K562 (cell line): ENCODE data around the gene ECSIT. TPM values are rescaled to one million over a fixed set of nuclear protein-coding genes. Genes with fewer than 3 reads are reported as not detected.

Experiments
- CBX2 ChIP-seq: fragments of 200-600 bp; sonication (generic); IDR thresholded peaks from one replicate; pipeline ENCODE4 v1.6.1; 2012; ENCODE audit warnings: mild to moderate bottlenecking, low read length, inconsistent platforms; ENCODE audit not compliant: insufficient read depth, poor library complexity, severe bottlenecking
- CBX3 ChIP-seq, 2 experiments: IDR thresholded peaks; 1 replicate in 1 of 2; 2 replicates in 1 of 2; pipeline ENCODE4 v1.6.1; 2012; ENCODE audit warnings: inconsistent platforms in 2 of 2, low read length in 2 of 2, borderline replicate concordance in 1 of 2, control low read depth in 1 of 2
- ETV1 ChIP-seq: fragments of 450-650 bp; conservative IDR thresholded peaks from 2 replicates; pipeline ENCODE4 v1.6.1; 2016; ENCODE audit warnings: missing genetic modification characterization, control low read depth, low read depth, missing compliant biosample characterization
- FUS ChIP-seq: fragments of 200-400 bp; formaldehyde crosslinking; optimal IDR thresholded peaks from 2 replicates; pipeline ENCODE3; 2017; ENCODE audit warnings: low read depth, low read length
- GTF2E2 ChIP-seq: fragments of 200-800 bp; sonication (Bioruptor generic); IDR thresholded peaks from 2 replicates; pipeline ENCODE4 v1.6.1; 2016; ENCODE audit warnings: missing genetic modification characterization, missing compliant biosample characterization
- HNRNPK ChIP-seq: fragments of 200-400 bp; formaldehyde crosslinking; IDR thresholded peaks from one replicate; pipeline ENCODE4 v1.6.1; 2018; ENCODE audit warnings: mild to moderate bottlenecking, low read depth, low read length; ENCODE audit not compliant: poor library complexity, severe bottlenecking
- JUN ChIP-seq, 2 experiments: sonication (generic) in 1 of 2; formaldehyde crosslinking in 1 of 2; IDR thresholded peaks; 2 replicates each; pipeline versions ENCODE4 v1.6.1 to v1.8.0; 2012 to 2022; ENCODE audit warnings: borderline replicate concordance in 2 of 2, mild to moderate bottlenecking in 2 of 2, improper control_type of control experiment in 1 of 2, low read depth in 1 of 2, low read length in 1 of 2, missing genetic modification reagents in 1 of 2
- KDM1A ChIP-seq, 2 experiments: fragments of 450-650 bp; IDR thresholded peaks; 2 replicates each; pipeline ENCODE4 v1.6.1; 2016; ENCODE audit warnings: mild to moderate bottlenecking in 2 of 2
- NCOA1 ChIP-seq: fragments of 450-650 bp; IDR thresholded peaks from 2 replicates; pipeline ENCODE4 v1.6.1; 2016; ENCODE audit warnings: low read depth
- NONO ChIP-seq, 2 experiments: fragments of 200-400 bp in 1 of 2; fragments of 450-650 bp in 1 of 2; formaldehyde crosslinking in 1 of 2; IDR thresholded peaks; 2 replicates each; pipeline ENCODE4 v1.6.1; 2017; ENCODE audit warnings: low read depth in 2 of 2, mild to moderate bottlenecking in 2 of 2, moderate library complexity in 2 of 2, low read length in 1 of 2
- RAD51 ChIP-seq: fragments of 450-650 bp; IDR thresholded peaks from 2 replicates; pipeline ENCODE4 v1.7.1; 2016; ENCODE audit warnings: low read depth, mild to moderate bottlenecking, borderline replicate concordance
- SAP30 ChIP-seq: fragments of 200-600 bp; sonication (generic); IDR thresholded peaks from 2 replicates; pipeline ENCODE4 v1.6.1; 2012; ENCODE audit warnings: borderline replicate concordance, low read depth, mild to moderate bottlenecking, moderate library complexity, low read length, control low read depth, inconsistent platforms; ENCODE audit not compliant: insufficient read depth, poor library complexity, severe bottlenecking
- TOE1 ChIP-seq, 2 experiments: fragments of 450-650 bp in 1 of 2; sonication (generic) in 1 of 2; formaldehyde crosslinking in 1 of 2; IDR thresholded peaks; 2 replicates each; pipeline versions ENCODE4 v1.7.1 to v1.8.0; 2016 to 2022; ENCODE audit warnings: borderline replicate concordance in 2 of 2, mild to moderate bottlenecking in 2 of 2, antibody characterized with exemption in 1 of 2, inconsistent platforms in 1 of 2, low read depth in 1 of 2, missing genetic modification reagents in 1 of 2, moderate library complexity in 1 of 2
- XRCC4 ChIP-seq: IDR thresholded peaks from one replicate; pipeline ENCODE4 v1.6.1; 2011; ENCODE audit not compliant: insufficient read depth, insufficient read length; ENCODE audit errors: extremely low read depth
- ZNF12 ChIP-seq: sonication (generic); formaldehyde crosslinking; IDR thresholded peaks from 2 replicates; pipeline ENCODE4 v1.4.0; 2020; ENCODE audit warnings: mild to moderate bottlenecking, missing genetic modification reagents
- ZNF146 ChIP-seq: IDR thresholded peaks from one replicate; pipeline ENCODE4 v1.6.1; 2018; ENCODE audit warnings: missing compliant biosample characterization; ENCODE audit not compliant: unreplicated experiment
- ZNF282 ChIP-seq: sonication (generic); formaldehyde crosslinking; IDR thresholded peaks from 2 replicates; pipeline ENCODE4 v1.8.1; 2023; ENCODE audit warnings: missing genetic modification reagents
- ZNF561 ChIP-seq: fragments of 450-650 bp; formaldehyde crosslinking; conservative IDR thresholded peaks from 2 replicates; pipeline ENCODE4 v1.4.0; 2020; ENCODE audit warnings: mild to moderate bottlenecking, moderate library complexity
- ZNF583 ChIP-seq: fragments of 250-450 bp; sonication (Bioruptor Pico); IDR thresholded peaks from 2 replicates; pipeline ENCODE4 v1.4.0; 2020
- ZNF830 ChIP-seq: fragments of 250-450 bp; sonication (Bioruptor Pico); IDR thresholded peaks from 2 replicates; pipeline ENCODE4 v1.5.0; 2021; ENCODE audit warnings: mild to moderate bottlenecking
- ZSCAN32 ChIP-seq: fragments of 450-650 bp; formaldehyde crosslinking; IDR thresholded peaks from 2 replicates; pipeline ENCODE4 v1.4.0; 2020; ENCODE audit warnings: mild to moderate bottlenecking, moderate library complexity
- polyA plus RNA-seq, 8 experiments: library from polyadenylated mRNA; depleted of rRNA in 4 of 8; stranded (reverse) in 5 of 8; unstranded in 3 of 8; fragments of >200 nt; fragmentation: Nextera tagmentation in 2 of 8; fragmentation: Illumina TruSeq in 1 of 8; extraction: Ambion mirVana in 2 of 8; extraction: Trizol in 1 of 8; gene quantifications; 2 replicates each; pipeline versions ENCODE4 v1.2.1 to v1.2.3, GENCODE V29; 2011 to 2014; ENCODE audit warnings: inconsistent platforms in 1 of 8, missing spikeins in 1 of 8
- total RNA-seq, 7 experiments: library from RNA; depleted of rRNA in 6 of 7; stranded (reverse); fragments of >200 nt in 6 of 7; fragmentation: Illumina TruSeq in 2 of 7; extraction: Trizol in 2 of 7; gene quantifications; 2 replicates each; pipeline versions ENCODE4 v1.2.1 to v1.2.3, GENCODE V29; 2011 to 2021; ENCODE audit warnings: low replicate concordance in 1 of 7
- TF ChIP-seq, protein P1 (sequence below): fragments of 250-450 bp; sonication (Bioruptor Pico); IDR thresholded peaks from 2 replicates; pipeline ENCODE4 v1.6.1; 2021; ENCODE audit warnings: mild to moderate bottlenecking
- TF ChIP-seq, protein P2 (sequence below): fragments of 200-800 bp; sonication (Bioruptor generic); IDR thresholded peaks from 2 replicates; pipeline ENCODE4 v1.6.1; 2017; ENCODE audit warnings: missing genetic modification characterization, missing compliant biosample characterization

ECSIT gene
- total and polyA plus RNA-seq, 9 of the 15 experiments (the other 6 are each of a cell fraction or from before 2014, with no cell fraction given) = 1.1 to 82.5 (median 43.9) TPM

DNA sequence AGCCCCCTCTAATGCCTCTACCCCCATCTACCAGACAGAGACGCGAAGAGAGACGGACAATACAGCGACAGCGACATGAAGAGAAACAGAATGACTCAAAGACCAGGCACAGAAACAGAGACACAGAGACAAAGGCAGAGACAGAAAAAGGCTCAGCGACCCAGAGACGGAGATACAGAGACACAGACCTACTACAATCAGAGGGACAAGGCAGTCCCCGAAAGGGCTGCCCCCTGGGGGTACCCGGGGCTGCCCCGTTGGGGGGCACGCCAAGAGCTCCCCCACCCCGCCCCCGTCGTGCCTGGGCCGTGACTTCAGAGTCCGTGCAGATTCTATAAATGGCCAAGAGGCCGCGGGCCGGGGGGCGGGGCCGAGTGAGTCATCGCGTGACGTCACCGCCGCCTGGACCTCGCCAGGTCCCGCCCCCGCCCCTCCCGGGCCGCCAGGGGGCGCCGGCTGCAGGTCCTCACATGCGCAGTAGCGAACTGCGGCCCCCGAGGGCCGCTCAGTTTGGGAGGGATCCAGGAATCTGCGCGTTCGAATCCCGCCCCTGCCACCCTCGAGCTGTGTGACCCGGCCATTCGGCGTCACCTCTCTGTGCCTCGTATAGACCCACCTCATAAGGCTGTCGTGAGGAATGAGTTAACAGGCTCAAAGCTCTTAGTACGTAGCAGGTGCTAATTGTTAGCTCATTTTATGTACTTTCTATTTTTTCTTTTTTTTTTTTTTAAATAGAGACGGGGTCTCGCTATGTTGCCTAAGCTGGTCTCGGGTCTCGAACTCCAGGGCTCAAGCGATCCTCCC, 7.1 kb upstream of the ECSIT start (continued):
- TF ChIP-seq CBX3 (IDR thresholded peaks at IDR 0.05; ENCODE audit: borderline replicate concordance in 1 of 2, low read length in 2 of 2) = peak in 1 of 2 experiments; percentile 89; a peak in 1 of 3 replicates
- no peak for TF ChIP-seq SAP30
- peak; percentile 36; the same call in 1 of the 2 replicates for TF ChIP-seq NCOA1
- no peak for TF ChIP-seq HNRNPK
- TF ChIP-seq NONO (IDR thresholded peaks at IDR 0.05; ENCODE audit: low read depth in 2 of 2, low read length in 1 of 2) = peak in 1 of 2 experiments; percentile 82; a peak in 2 of 4 replicates
- TF ChIP-seq ZNF561 (CRISPR knock-in tag) = no peak
- no peak for TF ChIP-seq XRCC4
- TF ChIP-seq ZNF282 (CRISPR knock-in tag) = no peak
- no peak for TF ChIP-seq ZSCAN32 (CRISPR knock-in tag)
- no peak for TF ChIP-seq ETV1 (tag)
- peak; percentile 99 for TF ChIP-seq JUN (IDR thresholded peaks at IDR 0.05; ENCODE audit: borderline replicate concordance, low read depth, low read length)
- TF ChIP-seq JUN (CRISPR knock-in tag; IDR thresholded peaks at IDR 0.05; ENCODE audit: borderline replicate concordance) = peak; percentile 41; the same call in 1 of the 2 replicates
- TF ChIP-seq, protein P1, sequence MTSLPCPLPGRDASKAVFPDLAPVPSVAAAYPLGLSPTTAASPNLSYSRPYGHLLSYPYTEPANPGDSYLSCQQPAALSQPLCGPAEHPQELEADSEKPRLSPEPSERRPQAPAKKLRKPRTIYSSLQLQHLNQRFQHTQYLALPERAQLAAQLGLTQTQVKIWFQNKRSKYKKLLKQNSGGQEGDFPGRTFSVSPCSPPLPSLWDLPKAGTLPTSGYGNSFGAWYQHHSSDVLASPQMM (CRISPR knock-in tag) = no peak
- TF ChIP-seq ZNF146 (CRISPR knock-in tag) = no peak
- TF ChIP-seq RAD51 = no peak
- TF ChIP-seq TOE1 (IDR thresholded peaks at IDR 0.05; ENCODE audit: borderline replicate concordance) = no peak
- no peak; the same call in 1 of the 2 replicates for TF ChIP-seq TOE1 (CRISPR knock-in tag; IDR thresholded peaks at IDR 0.05; ENCODE audit: borderline replicate concordance, low read depth)
- no peak for TF ChIP-seq GTF2E2
- TF ChIP-seq ZNF12 (CRISPR knock-in tag) = no peak
- TF ChIP-seq FUS = peak; percentile 73
- TF ChIP-seq ZNF830 (CRISPR knock-in tag) = no peak
- TF ChIP-seq KDM1A (IDR thresholded peaks at IDR 0.05) = peak; percentile 68 to 93
- TF ChIP-seq, protein P2, sequence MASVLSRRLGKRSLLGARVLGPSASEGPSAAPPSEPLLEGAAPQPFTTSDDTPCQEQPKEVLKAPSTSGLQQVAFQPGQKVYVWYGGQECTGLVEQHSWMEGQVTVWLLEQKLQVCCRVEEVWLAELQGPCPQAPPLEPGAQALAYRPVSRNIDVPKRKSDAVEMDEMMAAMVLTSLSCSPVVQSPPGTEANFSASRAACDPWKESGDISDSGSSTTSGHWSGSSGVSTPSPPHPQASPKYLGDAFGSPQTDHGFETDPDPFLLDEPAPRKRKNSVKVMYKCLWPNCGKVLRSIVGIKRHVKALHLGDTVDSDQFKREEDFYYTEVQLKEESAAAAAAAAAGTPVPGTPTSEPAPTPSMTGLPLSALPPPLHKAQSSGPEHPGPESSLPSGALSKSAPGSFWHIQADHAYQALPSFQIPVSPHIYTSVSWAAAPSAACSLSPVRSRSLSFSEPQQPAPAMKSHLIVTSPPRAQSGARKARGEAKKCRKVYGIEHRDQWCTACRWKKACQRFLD = peak; percentile 41; the same call in 1 of the 2 replicates
- no peak for TF ChIP-seq CBX2
- TF ChIP-seq ZNF583 (CRISPR knock-in tag) = 0 out of 2 replicates have a peak, but pooled peaks have one; percentile 68
